HFF-Myc (cell line): Measurements from ENCODE around the gene CLIP4.

Source experiments
- DNase-seq: peaks from one replicate; pipeline ENCODE4 v3.0.0-alpha.2; 2011; ENCODE audit warnings: low read depth; ENCODE audit errors: extremely low read depth
- H3K4me3 ChIP-seq: replicated peaks from 2 replicates; pipeline ENCODE4 v1.5.1; 2011; ENCODE audit warnings: low read depth, mild to moderate bottlenecking, control low read depth, low read length
- TF ChIP-seq, protein P1 (sequence below): IDR thresholded peaks from 2 replicates; pipeline ENCODE4 v1.5.1; 2012; ENCODE audit warnings: mild to moderate bottlenecking, low read depth, low read length, control low read depth; ENCODE audit errors: missing control alignments

The CLIP4 gene

DNA sequence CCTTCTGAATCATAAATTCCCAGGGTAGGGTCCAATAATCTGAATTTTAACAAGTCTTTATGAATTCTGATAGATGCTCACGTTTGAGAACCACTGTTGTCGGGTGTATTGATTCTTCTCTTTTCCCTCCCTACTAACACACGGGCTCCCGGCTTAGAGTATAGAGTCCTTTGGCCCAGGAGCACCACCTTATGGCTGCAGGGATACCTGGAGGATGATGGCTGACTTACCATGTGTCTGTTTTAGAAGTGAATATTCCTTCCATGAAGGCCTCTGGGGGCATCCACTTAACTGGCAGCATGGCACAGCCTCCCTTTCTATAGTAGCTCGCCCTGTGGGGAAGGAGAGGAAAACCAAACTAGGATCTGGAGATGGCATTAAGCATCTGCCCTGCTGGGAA, 91.7 kb downstream of the CLIP4 start:
- TF ChIP-seq, protein P1, sequence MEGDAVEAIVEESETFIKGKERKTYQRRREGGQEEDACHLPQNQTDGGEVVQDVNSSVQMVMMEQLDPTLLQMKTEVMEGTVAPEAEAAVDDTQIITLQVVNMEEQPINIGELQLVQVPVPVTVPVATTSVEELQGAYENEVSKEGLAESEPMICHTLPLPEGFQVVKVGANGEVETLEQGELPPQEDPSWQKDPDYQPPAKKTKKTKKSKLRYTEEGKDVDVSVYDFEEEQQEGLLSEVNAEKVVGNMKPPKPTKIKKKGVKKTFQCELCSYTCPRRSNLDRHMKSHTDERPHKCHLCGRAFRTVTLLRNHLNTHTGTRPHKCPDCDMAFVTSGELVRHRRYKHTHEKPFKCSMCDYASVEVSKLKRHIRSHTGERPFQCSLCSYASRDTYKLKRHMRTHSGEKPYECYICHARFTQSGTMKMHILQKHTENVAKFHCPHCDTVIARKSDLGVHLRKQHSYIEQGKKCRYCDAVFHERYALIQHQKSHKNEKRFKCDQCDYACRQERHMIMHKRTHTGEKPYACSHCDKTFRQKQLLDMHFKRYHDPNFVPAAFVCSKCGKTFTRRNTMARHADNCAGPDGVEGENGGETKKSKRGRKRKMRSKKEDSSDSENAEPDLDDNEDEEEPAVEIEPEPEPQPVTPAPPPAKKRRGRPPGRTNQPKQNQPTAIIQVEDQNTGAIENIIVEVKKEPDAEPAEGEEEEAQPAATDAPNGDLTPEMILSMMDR: no peak
- DNase-seq: no peak

DNA sequence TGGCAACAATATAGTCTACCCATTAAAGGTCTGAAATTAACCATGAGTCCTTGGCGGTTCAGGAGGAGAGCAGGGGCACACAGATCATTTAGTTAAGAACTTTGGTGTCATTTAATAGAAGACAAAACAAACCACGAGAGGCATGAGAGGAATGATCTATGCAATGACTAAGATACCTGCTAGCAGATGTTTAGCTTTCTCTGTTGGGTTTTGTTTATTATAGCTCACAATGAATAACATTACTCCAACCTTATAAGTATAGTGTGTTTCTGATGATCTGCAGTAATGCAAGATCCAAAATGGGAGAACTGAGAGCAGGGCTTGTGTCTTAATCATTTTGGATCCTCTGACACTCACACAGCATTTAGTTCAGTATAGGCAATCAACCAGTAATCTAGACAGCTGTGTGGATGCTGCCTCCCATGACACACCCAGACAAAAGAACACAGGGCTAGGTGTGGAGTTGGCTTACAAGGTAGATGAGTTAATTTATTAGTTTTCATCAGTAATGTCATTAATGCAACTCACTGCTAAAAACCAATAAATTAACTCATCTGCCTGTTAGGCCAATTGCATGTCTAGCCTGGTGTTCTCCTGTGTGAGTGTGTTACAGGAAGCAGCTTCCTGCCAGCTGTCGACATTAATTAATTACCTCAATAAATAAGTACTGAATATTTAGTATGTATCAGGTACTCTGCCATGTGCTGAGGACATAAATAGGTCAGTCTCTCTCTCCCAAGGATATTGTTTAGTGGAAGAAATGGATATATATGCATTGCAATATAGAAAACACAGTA, 92.3 kb downstream of the CLIP4 start:
- H3K4me3 ChIP-seq: no peak overlapping the region
- no peak for DNase-seq
- TF ChIP-seq, protein P1: no peak

More for the DNA sequence above, 91.7 kb downstream of the CLIP4 start:
- no peak overlapping the region for H3K4me3 ChIP-seq

DNA sequence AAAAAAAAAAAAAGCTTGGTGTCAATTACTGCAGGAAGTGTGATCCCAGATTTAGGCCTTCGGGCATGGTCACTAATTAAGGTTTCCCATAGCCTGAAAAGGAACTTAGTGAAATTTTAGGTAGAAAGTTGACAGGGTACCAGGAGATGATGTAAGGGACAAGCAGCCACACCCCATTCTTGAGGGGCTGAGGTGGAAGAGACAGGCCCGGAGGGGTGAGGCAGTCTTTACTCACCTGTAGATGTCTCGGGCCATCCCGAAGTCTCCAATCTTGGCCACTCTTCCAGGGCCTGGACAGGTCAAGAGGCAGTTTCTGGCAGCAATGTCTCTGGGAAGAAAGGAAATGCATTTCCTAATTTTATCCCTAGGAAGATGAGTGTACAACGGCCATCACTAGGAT, 94.3 kb downstream of the CLIP4 start:
- H3K4me3 ChIP-seq: no peak overlapping the region
- TF ChIP-seq, protein P1: no peak
- no peak for DNase-seq

DNA sequence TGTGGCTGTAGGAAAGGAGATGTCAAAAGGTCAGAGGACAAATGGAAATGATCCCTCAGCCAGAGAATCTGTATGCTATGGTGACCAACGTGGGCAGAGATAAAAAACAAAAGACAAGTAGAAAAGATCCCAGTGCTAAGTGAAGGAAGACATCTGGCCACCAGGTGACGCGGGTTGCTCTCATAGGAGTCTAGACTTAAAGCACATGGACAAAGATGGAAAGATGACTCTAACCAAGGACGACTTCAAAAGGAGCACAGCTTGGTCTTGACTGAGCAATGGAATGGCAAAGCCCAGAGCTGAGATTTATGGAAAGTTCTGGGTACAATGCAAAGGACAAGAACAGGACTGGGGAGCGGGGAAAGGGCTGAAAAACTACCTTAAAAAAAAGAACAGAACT, 96.8 kb downstream of the CLIP4 start:
- TF ChIP-seq, protein P1: peak; percentile 20
- no peak overlapping the region for H3K4me3 ChIP-seq
- peak; percentile 79 for DNase-seq

DNA sequence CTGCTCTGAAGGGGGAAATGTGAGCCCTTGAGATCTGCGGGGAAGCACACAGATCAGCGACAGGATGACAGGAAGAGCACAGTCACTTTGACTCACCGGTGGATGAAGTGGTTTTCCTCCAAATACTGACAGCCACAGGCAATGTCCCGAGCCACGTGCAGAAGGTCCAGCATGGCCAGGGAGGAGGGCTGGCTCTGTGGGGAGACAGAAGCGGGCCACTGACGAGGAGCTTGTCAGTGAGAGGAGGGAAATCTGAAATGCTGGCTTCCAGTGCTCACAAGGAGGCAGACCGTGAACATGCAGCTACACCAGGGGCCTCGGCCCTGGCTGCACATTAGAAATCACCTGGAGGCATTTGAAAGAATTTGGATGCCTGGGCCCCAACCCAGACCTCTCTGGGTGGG, 98.7 kb downstream of the CLIP4 start:
- TF ChIP-seq, protein P1: no peak
- H3K4me3 ChIP-seq: no peak overlapping the region
- no peak for DNase-seq

DNA sequence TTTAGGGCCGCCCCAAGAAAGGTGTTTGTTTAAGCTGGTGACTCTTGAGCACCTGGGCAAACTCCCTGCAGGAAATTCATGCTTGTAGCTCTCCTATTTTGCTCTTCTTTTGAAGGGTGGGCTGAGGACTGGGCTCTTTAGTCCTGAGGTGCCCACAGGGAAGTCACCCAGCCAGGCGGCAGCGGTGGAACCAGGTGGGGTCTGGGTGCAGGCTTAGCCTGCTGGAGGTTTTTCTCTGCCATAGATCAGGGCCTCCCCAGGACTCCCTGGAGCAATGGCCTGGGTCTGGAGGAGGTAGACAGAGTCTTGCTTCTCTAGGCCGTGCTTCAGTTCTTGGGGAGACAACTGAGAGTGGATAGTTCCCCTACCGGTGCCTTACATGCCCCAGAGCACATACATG, 99.9 kb downstream of the CLIP4 start:
- H3K4me3 ChIP-seq: no peak overlapping the region
- TF ChIP-seq, protein P1: no peak
- no peak for DNase-seq
